ENCODE results near the gene FBXL16.
A peak's percentile ranks its signal among the peaks of the same experiment; 100 is the strongest.

Gene FBXL16

DNA sequence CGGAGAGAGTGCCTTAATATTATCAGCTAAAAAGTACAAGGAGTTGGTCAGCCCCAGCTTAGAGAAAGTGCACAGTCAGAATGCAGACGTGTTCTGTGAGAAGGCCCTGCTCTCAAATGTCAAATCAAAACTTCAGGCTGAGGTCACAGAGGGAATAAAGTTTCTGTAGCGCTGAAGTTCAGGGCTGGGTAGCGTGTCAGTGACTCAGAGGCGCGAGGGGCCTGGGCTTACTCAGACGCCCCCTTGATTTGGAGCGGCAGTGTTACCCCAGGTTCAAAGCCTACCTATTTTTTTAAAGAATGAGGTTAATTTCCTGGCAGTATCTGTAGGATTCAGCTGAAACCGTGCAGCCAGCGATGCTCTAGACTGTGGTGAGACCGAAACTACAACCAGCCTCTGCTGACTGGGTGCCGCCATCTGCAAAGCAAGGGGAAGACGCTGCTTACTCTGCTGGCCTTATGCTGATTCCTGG is 30.4 kb upstream of the FBXL16 start:
- FAIRE-seq = no peak

DNA sequence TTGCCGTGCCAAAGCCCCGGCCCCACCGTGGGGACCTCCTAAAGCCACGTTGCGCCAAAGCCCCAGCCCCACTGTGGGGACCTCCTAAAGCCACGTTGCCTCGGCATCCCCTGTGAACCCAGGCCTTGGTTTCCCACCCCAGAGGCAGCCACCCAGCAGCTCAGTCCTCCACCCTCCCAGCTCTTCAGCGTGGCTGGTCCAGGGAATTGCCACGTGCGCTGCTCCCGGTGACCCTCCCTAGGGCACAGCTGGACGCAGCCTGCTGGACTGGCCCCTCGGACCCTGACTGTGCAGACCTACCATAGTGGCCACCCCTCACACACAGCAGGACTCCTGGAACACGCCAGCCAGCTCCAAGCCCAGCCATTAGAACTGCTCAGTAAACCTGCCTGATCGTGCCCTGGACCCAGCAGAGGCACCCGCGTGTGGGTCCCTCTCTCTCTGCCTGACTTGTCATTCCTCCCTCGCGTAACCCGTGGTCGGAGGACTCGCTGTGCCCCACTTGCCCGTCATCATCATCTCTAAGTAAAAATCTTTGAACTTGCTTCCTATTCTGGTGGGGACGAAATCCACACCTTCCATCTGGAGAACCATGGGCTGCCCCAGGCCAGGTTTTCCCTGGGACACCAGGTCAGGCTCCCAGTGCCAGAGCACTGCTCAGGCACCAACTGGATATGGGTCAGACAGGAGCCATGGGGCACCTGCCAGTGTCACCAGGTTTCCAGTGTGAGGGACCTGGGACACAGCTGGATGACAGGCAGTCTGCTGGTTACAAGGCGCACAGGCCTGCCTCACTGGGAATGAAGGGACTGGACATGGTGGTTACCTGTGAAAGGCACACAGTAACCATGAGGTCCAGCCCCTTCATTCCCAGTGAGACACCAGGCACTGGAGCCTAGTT is 29.6 kb upstream of the FBXL16 start:
- DNase-seq (ENCODE audit: low spot score) = no peak

More for the DNA sequence above, 30.4 kb upstream of the FBXL16 start:
- no peak for DNase-seq (ENCODE audit: low spot score)

GRCh38 chr16:734208-734980 is 28.8 kb upstream of the FBXL16 start:
- DNase-seq (ENCODE audit: low spot score) (no peak), FAIRE-seq (no peak)

More for the DNA sequence above, 29.6 kb upstream of the FBXL16 start:
- FAIRE-seq = no peak

DNA sequence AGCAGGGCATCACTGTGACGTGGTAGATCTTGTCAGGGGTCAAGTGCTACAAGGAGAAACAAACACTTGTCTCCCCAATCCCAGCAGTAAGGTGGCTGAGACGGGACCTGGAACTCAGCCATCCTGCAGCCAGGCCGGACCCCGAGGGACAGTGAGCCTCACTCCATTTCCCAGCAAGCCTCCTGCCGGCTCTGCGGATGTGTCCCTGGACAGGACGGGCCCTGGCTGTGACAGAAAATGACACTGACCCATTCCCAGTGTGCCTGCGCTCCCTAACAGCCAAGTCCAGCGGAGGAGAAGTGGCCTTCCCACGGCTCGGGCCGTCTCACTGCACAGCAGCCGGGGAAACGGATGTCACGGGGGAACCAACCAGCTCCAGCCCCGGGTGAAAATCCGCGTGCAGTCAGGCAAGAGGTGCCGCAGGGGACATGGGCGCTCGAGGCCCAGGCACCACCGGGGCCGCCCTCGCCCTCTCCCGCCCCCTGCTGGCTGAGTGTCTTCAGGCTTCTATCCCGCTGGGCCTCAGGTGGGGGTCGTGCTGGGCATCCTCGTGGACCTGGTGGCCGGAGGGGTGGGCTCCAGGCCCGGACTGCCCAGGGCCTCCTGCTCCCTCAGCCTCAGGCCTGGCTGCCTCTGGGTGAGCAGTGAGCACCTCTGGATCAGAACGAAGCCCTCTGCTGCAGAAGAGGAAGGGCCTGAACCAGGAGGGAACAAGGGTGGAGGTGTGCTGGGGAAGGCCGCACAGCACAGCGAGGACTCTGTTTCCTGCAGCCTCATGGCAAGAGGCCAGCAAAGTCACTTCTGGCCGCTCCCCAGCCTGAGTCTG is 28.0 kb upstream of the FBXL16 start:
- DNase-seq (ENCODE audit: low spot score) (no peak), FAIRE-seq (no peak)

- FAIRE-seq (no peak), DNase-seq (ENCODE audit: low spot score) (no peak)
Observed at GRCh38 chr16:732936-733335, 27.3 kb upstream of the FBXL16 start.

DNA sequence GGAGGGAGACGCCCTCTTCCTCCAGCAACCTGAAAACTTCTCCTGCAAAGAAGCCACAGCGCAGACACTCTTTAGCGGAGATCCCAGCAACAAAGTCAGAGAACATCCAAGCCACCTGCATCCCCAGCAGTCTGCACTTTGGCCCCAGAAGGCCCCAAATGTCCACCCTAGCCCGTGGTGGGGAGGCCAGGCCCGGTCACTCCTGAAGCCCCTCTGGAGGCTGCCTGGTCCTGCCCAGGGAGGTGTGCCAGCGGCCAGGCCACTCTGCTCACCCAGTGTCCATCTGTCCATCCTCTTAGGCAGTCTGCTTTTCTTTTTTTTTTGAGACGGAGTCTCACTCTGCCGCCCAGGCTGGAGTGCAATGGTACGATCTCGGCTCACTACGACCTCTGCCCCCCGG is 26.7 kb upstream of the FBXL16 start:
- FAIRE-seq (no peak), DNase-seq (ENCODE audit: low spot score) (no peak)

DNA sequence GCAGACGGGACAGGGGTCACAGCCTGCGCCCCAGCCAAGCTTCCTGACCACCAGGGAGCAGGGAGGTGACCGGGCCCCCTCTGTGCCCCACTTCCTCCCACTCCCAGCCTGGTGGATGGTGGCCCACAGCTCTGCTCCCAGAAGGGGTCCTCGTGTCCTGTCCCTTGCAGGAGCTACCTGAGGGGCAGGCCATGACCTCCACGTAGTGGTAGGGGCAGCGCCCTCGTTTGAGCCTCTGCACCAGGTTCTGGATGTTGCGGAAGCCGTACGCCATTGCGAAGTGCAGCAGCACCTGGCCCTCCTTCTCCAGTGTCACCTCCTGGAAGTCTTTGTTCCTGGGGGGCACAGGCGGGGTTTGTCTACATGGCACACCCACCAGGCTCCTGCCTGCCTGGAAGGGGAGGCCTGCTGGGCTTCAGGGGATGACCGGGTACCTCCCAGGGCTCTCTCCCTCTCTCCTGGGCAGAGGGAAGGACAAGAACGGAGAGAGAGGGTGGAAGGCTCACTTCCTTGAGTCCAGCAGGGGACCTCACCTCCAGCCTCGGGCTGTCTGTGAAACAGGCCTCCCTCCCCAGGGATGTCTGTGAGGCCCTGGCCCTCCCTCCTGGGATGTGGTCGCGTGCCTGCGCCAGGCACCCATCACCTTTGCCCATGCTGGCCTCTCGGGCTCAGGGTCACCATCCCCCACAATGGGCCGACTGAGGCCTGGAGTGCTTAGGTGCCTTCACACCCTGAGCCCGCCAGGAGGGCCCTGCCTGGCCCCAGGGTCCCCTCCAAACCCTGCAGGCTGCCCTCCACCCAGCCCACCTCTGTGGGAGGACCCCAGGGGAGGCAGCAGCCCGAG is 25.3 kb upstream of the FBXL16 start:
- no peak for FAIRE-seq
- DNase-seq (ENCODE audit: low spot score) = no peak

DNA sequence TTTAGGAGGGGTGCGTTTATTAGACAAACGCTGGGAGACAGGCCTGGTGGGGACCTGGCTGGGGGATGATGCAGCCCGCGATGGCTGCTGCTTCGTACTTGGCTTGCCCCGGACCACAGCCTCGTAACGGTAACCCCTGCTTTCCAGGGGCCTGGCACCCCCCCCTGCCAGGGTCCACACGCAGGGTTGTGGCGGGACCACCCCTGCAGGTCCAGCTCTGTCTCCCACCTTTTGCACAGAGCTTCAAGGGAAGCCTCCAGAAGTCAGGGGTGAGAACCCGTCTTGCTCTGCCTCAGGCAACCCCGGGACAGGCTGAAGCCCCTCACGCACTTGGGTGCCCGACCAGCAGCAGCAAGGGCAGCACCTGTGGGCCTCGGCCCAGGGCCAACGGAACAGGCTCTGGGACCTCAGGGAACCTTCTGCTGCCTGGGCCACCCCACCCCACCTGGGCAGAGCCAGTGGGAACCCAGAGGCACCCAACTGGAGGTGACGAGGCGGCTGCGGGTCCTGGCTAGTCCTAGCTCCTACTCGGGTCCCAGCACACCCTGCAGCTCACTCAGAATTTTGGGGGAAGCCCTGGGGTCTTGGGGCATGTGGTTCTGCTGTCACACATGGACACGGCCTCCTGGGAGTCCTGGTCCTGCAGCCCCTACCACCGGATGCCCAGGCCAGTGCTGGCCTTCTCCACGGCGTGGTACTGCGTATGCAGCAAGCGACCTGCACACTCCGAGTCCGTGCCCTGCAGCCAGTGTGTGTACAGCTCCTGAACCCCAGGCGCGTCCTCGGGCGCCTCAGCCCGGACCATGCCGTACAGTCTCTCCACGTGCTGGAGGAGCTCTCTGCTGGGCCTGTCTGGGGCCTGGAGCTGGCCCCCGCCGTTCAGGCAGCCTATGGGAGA is 24.4 kb upstream of the FBXL16 start:
- FAIRE-seq = no peak
- DNase-seq (ENCODE audit: low spot score) = no peak

DNA sequence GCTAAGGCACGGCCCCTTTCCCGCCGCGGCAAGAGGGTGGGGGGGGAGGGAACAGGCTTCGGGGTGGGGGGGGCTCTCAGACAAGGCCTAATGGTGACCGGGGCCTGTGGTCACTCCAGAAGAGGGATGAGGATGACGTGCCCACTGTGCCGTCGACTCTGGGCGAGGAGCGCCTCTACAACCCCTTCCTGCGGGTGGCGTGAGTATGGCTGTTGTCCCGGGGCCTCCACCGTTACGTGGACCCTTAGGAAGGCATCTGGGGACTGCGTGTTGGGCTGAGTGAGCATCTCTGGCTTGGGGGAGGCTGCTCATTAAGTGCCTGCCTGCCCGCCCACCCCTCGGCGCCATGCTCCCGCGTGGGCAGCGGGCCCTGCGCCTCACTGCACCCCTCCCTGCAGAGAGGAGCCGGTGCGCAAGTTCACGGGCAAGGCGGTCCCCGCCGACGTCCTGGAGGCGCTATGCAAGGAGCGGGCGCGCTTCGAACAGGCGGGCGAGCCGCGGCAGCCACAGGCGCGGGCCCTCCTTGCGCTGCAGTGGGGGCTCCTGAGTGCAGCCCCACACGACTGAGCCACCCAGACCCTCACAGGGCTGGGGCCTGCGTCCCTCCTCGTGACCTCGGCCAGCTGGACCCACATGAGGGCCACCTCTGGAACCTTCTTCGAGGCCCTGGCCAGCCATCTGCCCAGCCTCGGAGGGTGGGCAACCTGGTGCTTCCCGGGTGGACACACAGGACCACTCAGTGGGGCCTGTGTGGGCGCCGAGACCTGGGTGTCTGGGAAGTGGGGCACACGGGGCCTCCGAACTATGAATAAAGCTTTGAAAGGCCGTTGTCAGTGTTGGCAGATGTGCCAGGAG is 23.5 kb upstream of the FBXL16 start:
- DNase-seq (ENCODE audit: low spot score) (no peak), FAIRE-seq (no peak)

DNA sequence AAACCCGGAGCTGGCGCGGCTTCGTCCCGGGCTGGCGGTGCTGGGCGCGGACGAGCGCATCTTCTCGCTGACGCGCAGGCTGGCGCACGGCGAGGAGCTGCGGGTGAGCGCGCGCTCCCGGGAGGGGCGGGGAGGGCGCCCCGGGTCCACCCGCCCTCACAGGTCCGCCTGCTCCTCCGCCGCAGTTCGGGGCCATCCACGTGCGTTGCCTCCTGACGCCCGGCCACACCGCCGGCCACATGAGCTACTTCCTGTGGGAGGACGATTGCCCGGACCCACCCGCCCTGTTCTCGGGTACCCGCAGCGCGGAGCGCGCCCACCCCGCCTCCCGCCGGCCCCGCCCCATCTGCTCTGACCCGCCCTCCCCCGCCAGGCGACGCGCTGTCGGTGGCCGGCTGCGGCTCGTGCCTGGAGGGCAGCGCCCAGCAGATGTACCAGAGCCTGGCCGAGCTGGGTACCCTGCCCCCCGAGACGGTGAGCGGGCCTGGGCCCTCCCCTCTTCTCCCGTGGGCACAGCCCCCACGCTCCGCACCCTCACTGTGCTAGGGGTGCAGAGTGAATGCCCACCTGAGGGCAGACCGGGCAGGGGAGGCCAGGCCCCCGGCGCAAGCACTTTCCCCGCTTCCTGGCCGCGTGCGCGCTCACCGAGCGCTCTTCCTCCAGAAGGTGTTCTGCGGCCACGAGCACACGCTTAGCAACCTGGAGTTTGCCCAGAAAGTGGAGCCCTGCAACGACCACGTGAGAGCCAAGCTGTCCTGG is 22.7 kb upstream of the FBXL16 start:
- no peak for FAIRE-seq

DNA sequence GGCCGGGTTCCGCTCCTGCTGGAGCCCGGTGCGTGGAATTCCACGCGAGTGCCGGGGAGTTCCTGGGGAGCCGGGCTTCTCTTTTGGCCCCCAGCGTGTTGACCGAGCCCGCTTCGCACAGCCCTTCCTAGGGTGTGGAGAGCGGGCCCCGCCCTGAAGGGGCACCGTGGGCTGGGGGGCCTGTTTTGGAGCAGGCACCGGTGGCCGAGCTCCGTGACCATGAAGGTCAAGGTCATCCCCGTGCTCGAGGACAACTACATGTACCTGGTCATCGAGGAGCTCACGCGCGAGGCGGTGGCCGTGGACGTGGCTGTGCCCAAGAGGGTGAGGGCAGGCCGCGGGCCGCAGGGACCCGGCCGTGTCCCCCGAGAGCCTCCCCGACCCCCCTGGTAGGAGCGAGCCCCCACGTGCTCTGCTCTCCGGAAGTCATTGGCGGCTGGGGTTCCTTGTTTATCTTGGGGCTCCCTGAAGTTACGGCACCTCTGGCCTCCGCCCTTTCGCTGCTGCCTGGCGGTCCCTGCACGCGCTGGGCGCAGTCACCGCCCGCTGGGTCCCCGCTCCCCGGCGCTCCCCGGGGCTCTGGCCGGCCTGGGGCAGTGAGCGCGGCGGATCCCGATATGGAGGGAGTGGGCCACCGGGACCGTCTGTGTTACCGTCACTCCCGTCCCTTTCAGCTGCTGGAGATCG is 21.8 kb upstream of the FBXL16 start:
- FAIRE-seq (no peak), DNase-seq (ENCODE audit: low spot score) (no peak)

More for the DNA sequence above, 22.7 kb upstream of the FBXL16 start:
- peak; percentile 80 for DNase-seq (ENCODE audit: low spot score)

- DNase-seq (ENCODE audit: low spot score) (peak; percentile 40), FAIRE-seq (no peak)
Observed at GRCh38 chr16:726438-727290, 21.1 kb upstream of the FBXL16 start, which contains the start of the genes CCDC78 and HAGHL. CCDC78 (minus strand) TSS chr16:726443; CDS start chr16:726367, 76 bp downstream. HAGHL (plus strand) TSS chr16:727106; CDS start chr16:727510, 404 bp downstream.

GRCh38 chr16:726188-726437 is 20.5 kb upstream of the FBXL16 start:
- DNase-seq (ENCODE audit: low spot score) (no peak), FAIRE-seq (no peak)

DNA sequence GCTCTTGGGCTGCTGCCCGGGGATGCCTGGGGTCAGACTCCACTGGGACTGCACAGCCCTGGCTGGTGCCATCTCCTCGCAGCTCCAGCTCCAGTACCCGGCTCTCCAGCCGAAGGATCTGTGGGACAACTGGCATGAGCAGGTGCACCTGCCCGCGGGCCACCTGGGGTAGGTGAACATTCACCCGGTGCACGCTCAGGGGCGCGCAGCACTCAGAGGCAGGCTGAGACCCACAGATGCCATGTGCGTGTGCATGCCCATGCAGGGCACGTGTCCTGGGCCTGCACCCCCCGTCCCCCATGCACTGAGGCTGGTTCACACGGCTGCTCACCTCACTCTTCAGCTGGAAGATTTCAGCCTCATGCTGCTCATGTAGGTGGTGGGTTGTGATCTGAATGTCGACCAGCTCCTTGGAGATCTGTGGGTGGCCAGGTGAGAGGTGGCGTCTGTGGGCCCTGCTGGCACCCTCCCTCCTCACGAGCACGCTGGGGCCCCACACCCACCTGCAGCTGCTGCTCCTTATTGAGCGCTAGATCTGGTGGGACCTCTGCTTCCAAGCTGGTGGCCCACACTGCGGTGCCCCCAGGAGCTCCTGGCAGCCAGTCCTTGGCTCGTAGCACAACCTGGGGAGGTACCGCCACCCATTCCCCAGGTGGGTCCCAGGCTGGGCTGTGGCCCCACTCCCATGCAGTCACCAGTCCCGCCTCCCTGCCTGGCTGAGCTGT is 20.0 kb upstream of the FBXL16 start:
- no peak for FAIRE-seq
- no peak for DNase-seq (ENCODE audit: low spot score)

DNA sequence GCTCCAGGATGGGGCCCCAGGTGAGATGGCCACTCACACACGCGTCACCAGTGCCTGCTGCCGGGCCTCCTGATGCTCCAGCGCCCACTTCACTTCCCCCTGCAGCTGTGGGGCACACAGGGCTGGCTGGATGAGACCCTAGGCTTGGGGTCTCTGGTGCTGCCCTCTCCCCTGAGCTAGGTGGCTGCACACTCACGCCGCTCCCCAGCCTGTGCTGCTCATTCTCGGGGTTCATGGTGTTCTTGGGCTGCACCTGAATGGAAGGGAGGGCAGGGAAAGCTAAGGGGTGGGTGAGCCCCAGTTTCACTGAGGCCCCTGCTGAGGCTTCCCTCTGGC is 19.4 kb upstream of the FBXL16 start:
- no peak for FAIRE-seq
- no peak for DNase-seq (ENCODE audit: low spot score)
